Measurements from ENCODE around the gene F9. TPM values are rescaled to one million over a fixed set of nuclear protein-coding genes. Genes with fewer than 3 reads are reported as not detected.

Gene F9
- total and polyA plus RNA-seq, 2 of the 4 experiments (the other 2 are of a cell fraction) = not detected

- H3K4me2 ChIP-seq (ENCODE audit: low read depth, low read length) = no peak overlapping the region
- H4K91ac ChIP-seq (ENCODE audit: insufficient read depth, low read depth, low read length) = no peak overlapping the region
- H2BK5ac ChIP-seq (ENCODE audit: low read depth, low read length, poor library complexity, severe bottlenecking) = no peak overlapping the region
- ATAC-seq (ENCODE audit: low read depth) (no peak), DNase-seq (no peak)
- dilution Hi-C loops (cut with HindIII; ENCODE audit: low sequenced_read_pairs, unreplicated experiment) = no loop called here
- H3K56ac ChIP-seq (ENCODE audit: extremely low read depth, insufficient read depth, low read length) = no peak overlapping the region
- H3K14ac ChIP-seq (replicated peaks; ENCODE audit: low read depth, low read length) = no peak overlapping the region
- no peak overlapping the region for H4K8ac ChIP-seq (ENCODE audit: low read depth in 2 of 2, low read length in 2 of 2)
- no peak for TF ChIP-seq CHD1 (IDR thresholded peaks at IDR 0.05; ENCODE audit: low read depth, low read length)
- no peak for TF ChIP-seq RAD21 (IDR thresholded peaks at IDR 0.05; ENCODE audit: low read length)
- TF ChIP-seq BHLHE40 (IDR thresholded peaks at IDR 0.05; ENCODE audit: low read depth, low read length) = no peak
- TF ChIP-seq RCOR1 (IDR thresholded peaks at IDR 0.05; ENCODE audit: insufficient replicate concordance, low read length) = no peak
- no peak for TF ChIP-seq MAFK (IDR thresholded peaks at IDR 0.05; ENCODE audit: low read depth, low read length)
- no peak for TF ChIP-seq USF2 (IDR thresholded peaks at IDR 0.05; ENCODE audit: low read depth, low read length)
- no peak for TF ChIP-seq CEBPB (IDR thresholded peaks at IDR 0.05; ENCODE audit: low read depth, low read length)
- no peak for TF ChIP-seq MAZ (IDR thresholded peaks at IDR 0.05; ENCODE audit: borderline replicate concordance, low read depth, low read length)
- H3K79me1 ChIP-seq (ENCODE audit: low read depth in 1 of 2, low read length in 2 of 2) = no peaks in the 10 kb centered on the region
- no peak overlapping the region for H3K4me3 ChIP-seq (ENCODE audit: insufficient read depth, low read depth, low read length)
- no peak overlapping the region for H3K4ac ChIP-seq (ENCODE audit: low read depth, low read length)
- in situ Hi-C loops (cut with MboI; ENCODE audit: low sequenced_read_pairs) = no loop called here
- H2BK15ac ChIP-seq (ENCODE audit: low read depth, low read length) = no peak overlapping the region
- H3K36me3 ChIP-seq (ENCODE audit: control insufficient read depth, insufficient read depth, low read length) = no peaks in the 10 kb centered on the region
- CTCF ChIA-PET = no interaction called here
- no peak overlapping the region for H2BK20ac ChIP-seq (ENCODE audit: low read depth, low read length)
- no peaks in the 10 kb centered on the region for H3K9me1 ChIP-seq (ENCODE audit: insufficient read depth, low read length)
- intact Hi-C loops (cut with micrococcal nuclease) = no loop called here
- no peaks in the 10 kb centered on the region for H4K20me1 ChIP-seq (ENCODE audit: insufficient read depth, low read length)
- H2AK9ac ChIP-seq (replicated peaks; ENCODE audit: low read depth, low read length, poor library complexity) = no peak overlapping the region
- no peak overlapping the region for H3K9ac ChIP-seq (ENCODE audit: low read depth, low read length)
- no peaks in the 10 kb centered on the region for H3K27me3 ChIP-seq (ENCODE audit: control insufficient read depth, insufficient read depth, low read length)
- no peak overlapping the region for H2AK5ac ChIP-seq (ENCODE audit: low read depth, low read length)
- no peaks in the 10 kb centered on the region for H3K4me1 ChIP-seq (ENCODE audit: control insufficient read depth, insufficient read depth, low read length)
- POLR2A ChIA-PET (ENCODE audit: unreplicated experiment) = no interaction called here
- H3K9me3 ChIP-seq (ENCODE audit: control insufficient read depth, insufficient read depth, low read length) = no peaks in the 10 kb centered on the region
- no TSS peak for BruUV-seq (replicated peaks)
- H3K18ac ChIP-seq (ENCODE audit: low read depth, low read length) = no peak overlapping the region
- no peak overlapping the region for H2BK120ac ChIP-seq (ENCODE audit: low read depth, low read length)
- no peak overlapping the region for H3K23ac ChIP-seq (ENCODE audit: low read depth, low read length)
- H4K5ac ChIP-seq (ENCODE audit: low read depth, low read length) = no peak overlapping the region
- WGBS, 2 experiments (ENCODE audit: extremely low coverage in 2 of 2, insufficient read length in 1 of 2) = 69% methylated on average over 3 of the region's 8 CpGs; no CpG with 5 or more reads in 1 of the 2 experiments
- no peak overlapping the region for H3K27ac ChIP-seq (ENCODE audit: insufficient read depth, low read length)
- H2AFZ ChIP-seq (replicated peaks; ENCODE audit: low read length, poor library complexity) = no peak overlapping the region
Observed at GRCh38 chrX:139508099-139508498, 22.4 kb upstream of the F9 start.

Data from IMR-90 (cell line).